GM21381 (cell line): ENCODE data around the gene SLC35D2.
"Not testable (repeated sequence)": the region's sequence is repeated elsewhere in the genome, so short reads cannot be mapped to it uniquely, and the experiment has no call there.

ENCODE experiments used
- ATAC-seq: cut with Tn5 transposase; IDR thresholded peaks from one replicate; pipeline ENCODE4 v1.9.1; 2021; ENCODE audit warnings: mild to moderate bottlenecking, moderate library complexity; ENCODE audit not compliant: unreplicated experiment

The SLC35D2 gene

GRCh38 chr9:96317335-96317980, 66.1 kb downstream of the SLC35D2 start:
- no peak for ATAC-seq

DNA sequence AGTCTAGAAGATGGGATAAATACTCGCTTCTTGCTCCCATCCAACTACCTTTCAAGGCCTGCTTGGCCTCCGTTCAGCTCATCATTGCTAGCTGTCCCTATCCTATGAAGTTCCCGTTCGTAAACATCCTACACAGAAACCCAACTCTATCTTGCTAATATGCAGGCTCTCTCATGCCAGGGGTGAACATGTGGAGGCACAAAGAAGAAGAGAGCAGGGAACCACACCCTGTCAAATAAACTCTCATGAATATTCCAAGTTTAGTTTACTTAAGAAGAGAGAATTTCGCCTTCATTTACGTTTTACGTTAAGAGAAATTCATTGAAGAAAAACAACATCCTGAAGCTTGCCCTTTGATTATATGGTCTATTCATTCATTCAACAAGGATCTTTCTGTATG, 73.7 kb downstream of the SLC35D2 start:
- ATAC-seq = no peak

GRCh38 chr9:96306958-96307357, 76.6 kb downstream of the SLC35D2 start:
- not testable (repeated sequence) for ATAC-seq

DNA sequence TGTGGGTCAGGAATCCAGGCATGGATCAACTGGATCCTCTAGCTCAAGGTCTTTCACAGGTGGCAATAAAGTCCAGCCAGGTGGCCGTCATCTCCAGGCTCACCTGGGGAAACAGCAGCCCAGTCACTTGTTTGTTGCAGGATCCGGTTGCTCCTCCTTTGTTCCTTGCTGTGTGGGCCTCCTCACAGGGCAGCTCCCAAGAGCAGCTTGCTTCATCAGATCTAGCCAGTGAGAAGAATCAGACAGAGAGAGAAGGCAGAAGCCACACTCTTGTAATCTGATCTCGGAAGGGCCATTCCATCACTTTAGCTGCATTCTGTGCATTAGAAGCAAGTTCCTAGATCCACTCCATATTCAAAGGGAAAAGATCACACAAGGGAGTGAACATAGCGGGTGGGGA, 78.3 kb downstream of the SLC35D2 start:
- ATAC-seq = no peak

DNA sequence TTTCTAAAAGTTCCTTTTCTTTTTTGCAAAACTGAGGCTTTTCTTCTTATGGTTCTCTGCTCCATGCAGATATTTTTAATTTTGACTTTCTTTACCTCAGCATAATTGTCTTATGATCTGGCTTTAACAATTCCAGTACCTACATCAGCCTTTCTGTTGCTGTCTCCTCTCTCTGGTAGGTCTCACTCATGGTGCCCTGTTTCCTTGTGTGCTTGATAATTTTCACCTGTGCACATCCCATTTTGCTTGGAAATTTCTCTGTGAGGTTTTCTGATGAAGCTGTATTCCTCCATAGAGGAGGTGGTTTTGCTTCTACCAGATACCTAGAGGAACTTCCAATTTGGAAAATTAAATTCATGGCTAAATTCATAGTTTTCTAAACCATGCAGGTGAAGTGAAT, 79.3 kb downstream of the SLC35D2 start:
- ATAC-seq = no peak

DNA sequence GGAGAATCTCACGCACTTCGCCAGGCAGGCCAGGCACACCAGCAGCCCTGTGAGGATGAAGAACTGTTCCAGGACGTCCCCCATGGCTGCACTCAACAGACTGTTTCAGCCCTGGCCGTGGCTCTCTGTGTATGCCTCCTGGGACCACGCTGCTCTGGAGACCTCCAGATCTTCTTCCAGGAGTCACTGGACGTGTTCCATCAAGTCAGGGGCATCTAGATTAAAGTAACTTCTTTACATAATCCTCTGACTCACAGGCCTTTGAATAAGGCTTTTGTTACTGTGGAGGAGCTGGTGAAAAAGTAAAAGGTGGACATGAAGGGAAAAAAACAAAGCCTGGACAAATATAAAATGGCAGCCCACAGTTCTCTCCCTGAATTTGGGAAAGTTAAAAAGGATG, 81.5 kb downstream of the SLC35D2 start, which contains the start of gene HSD17B3:
TSS of gene HSD17B3 (minus strand) at position 156 of the 400 bp plus-strand sequence. CDS start at position 84, 72 bp downstream.
- no peak for ATAC-seq

- ATAC-seq = no peak
These were observed 83.7 kb downstream of the SLC35D2 start for GRCh38 chr9:96299823-96300222.

DNA sequence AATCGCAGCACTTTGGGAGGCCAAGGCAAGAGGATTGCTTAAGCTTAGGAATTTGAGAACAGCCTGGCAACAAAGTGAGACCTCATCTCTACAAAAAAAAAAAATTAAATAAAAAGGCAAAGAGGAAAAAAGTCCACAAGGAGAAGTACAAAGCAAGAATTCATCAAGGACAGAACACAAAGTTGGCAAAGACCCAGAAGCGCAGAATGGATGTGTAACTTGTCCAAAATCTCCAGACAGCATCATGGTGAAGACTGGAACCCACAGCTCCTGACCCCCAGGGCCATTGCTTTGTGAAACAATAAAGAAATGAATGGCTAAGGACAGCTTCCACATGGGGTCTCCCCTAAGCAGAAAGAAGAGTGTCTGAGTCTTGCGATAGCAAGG, 89.4 kb downstream of the SLC35D2 start:
- no peak for ATAC-seq

DNA sequence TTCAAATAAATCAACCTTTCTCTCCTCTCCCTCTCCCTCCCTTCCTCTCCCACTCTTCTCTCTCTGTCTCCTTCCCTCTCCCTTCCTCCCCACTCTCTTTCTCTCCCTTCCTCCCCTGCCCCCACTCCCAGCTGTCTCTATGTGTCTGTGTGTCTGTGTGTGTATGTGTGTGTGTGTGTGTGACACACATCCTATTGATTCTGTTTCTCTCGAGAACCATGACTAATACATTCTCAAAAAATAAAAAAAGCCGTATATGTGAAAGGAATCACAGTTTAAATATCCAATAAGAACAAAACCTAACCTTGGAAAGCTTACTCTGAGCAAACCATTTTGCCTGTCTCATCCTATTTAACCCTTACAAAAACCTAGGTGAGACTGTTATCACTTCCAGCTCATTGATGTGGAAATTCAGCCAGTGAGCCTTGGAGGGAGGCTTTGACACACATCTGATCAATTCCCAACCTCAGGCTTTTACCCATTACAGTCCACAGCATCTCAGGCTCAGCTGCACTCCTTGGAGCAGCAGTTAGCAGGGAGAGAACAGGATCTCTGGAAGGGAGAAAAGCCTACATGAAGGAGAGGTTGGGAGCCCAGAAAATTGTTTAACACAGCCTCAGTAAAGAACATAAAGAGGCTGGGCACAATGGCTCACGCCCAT, 89.9 kb downstream of the SLC35D2 start:
- no peak for ATAC-seq

GRCh38 chr9:96289392-96289791, 94.1 kb downstream of the SLC35D2 start:
- ATAC-seq = no peak

- ATAC-seq = no peak
These were observed 101.9 kb downstream of the SLC35D2 start for GRCh38 chr9:96281641-96282040.

- ATAC-seq = no peak
These were observed 103.6 kb downstream of the SLC35D2 start for GRCh38 chr9:96279932-96280331.

DNA sequence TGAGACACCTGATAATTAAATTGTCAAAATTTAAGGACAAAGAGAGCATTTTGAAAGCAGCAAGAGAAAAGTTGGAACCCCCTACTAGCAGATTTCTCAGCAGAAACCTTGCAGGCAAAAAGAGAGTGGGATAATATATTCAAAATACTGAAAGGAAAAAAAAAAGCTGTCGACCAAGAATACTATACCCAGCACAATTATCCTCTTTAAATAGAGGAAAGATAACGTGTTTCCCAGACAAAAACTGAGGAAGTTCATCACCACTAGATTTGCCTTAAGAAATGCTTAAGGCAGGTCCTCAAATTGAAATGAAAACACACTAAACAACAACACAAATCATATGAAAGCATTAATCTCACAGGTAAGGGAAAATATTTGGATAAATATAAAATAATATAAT, 108.6 kb downstream of the SLC35D2 start:
- ATAC-seq = no peak
